Measurements from ENCODE around the gene ARHGEF12.

Gene ARHGEF12

DNA sequence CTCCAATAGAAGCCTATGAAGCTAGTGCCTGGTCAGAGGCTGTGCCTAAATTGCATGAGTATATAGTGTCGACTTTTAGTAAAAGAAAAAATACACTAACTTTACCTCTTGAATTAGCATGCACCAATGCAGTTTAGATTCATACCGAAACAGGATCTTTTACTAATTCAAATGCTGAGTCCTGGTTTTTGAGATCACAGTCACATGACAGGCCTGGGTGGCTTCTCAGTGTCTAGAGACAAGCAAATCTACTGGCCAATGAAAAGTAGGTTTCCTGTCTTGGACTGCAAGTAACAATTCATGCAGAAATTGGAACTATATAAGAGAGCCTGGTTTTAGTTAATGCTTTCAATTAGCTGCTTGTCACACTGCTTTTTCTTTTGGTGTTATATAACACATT lies 7.2 kb downstream of the ARHGEF12 start:
- no peak for DNase-seq
- Mint-ChIP-seq H3K9me3 (peaks cover 5% of the 10 kb centered on the region), H3K4me3 (no peak overlapping the region), H3K36me3 (ENCODE audit: low read depth) (no peaks in the 10 kb centered on the region), H3K27ac (no peak overlapping the region), H3K27me3 (peaks cover 75% of the 10 kb centered on the region), H3K4me1 (ENCODE audit: low read depth) (peaks cover 50% of the 10 kb centered on the region)

DNA sequence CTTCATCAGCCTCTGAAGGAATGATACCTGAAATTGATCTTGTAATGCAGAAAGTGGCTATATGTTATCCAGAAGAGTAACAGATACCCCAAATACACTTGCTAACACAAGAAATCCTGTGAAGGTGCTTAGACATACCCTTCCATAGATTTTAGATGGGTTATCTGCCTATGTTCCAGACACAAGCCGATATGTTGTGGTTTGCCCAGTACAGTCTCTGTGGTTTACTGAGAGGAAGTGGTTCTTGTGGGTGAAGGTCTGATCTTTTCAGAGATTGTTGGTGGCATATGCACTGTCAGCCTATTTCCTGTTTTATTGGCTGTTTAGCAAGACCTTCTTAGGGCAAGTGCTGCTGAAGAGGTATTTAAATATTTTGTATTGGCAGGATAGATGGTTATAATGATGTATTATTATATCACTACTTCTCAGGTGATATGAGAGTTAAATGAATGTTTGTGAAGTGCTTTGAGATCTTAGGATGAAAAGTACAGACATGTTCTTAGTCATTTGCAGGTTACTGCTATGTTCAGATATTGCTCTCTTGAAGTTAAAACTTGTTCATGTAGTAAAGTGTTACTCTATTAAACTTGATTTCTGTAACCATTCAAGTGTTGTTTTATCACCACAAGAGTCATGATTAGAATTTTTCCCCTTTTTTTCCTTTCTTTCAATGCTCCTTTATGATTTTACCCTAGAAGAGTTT lies 8.2 kb downstream of the ARHGEF12 start:
- Mint-ChIP-seq H3K4me3 (peak overlapping the region; percentile 7), H3K27me3 (peaks cover 75% of the 10 kb centered on the region), H3K36me3 (ENCODE audit: low read depth) (no peaks in the 10 kb centered on the region), H3K27ac (peak overlapping the region; percentile 68), H3K4me1 (ENCODE audit: low read depth) (peaks cover 43% of the 10 kb centered on the region), H3K9me3 (peaks cover 5% of the 10 kb centered on the region)
- DNase-seq, result no peak

DNA sequence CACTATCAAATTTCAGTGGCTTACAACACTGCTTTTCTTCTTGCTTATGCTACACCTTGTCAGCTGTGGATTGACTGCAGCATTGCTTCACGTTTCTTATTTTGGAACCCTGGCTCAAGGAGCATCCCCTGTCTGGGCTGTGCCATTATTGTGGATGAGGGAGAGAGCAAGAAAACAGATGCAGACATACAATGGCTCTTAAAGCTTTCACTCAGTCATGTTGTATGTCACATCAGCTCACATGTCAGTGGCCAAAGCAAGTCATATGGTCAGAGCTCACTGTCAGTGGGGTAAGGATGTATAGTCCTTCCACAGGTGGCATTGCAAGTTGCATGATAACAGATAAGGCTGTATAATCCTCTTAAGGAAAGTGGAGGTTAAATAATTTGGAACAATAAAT lies 10.0 kb downstream of the ARHGEF12 start:
- Mint-ChIP-seq H3K36me3 (ENCODE audit: low read depth) (no peaks in the 10 kb centered on the region), H3K4me3 (no peak overlapping the region), H3K27ac (no peak overlapping the region), H3K4me1 (ENCODE audit: low read depth) (peaks cover 29% of the 10 kb centered on the region), H3K27me3 (peaks cover 73% of the 10 kb centered on the region), H3K9me3 (peaks cover 5% of the 10 kb centered on the region)
- no peak for DNase-seq

DNA sequence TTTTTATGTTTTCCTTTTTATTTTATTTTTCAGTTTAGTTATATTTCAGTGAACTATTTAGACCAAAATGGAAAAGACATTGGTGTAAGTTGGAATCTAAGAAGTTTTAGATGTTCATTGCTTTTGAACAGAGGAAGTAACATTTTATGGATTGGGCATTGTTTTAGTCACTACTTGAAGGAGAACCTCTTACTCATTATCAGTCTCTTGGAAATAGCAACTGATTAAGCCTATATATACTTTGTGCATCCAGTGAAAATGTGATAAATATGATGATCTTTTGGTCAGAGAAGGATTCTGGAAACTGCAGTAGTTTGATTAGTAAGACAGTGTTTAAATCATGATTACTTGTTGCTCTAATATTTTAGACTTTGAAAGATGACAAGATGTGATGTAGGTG lies 14.4 kb downstream of the ARHGEF12 start:
- peaks cover 70% of the 10 kb centered on the region for H3K27me3 Mint-ChIP-seq
- H3K4me1 Mint-ChIP-seq (ENCODE audit: low read depth), result peaks cover 8% of the 10 kb centered on the region
- H3K36me3 Mint-ChIP-seq (ENCODE audit: low read depth), result no peaks in the 10 kb centered on the region
- no peak overlapping the region for H3K27ac Mint-ChIP-seq
- DNase-seq, result no peak
- H3K9me3 Mint-ChIP-seq, result no peaks in the 10 kb centered on the region
- H3K4me3 Mint-ChIP-seq, result no peak overlapping the region

DNA sequence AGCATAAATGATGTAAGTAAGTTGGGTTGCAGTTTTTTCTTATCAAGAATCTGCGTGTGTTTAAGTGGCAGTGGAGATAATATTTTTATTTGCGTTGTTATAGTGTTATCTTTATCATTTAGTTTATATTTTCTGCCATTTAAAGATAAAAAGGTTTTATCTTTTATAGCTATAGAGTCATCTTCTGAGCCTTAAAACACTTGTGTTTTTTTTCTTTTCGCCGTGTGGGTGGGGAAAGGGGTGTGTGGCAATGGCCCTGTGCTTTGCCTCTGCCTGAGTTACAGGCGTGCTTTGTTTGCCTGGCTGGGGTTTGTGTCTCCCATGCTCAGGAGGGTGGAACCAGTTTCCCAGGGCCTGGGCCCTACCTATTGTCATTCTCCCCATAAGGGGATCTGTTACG lies 16.2 kb downstream of the ARHGEF12 start:
- DNase-seq, result no peak
- Mint-ChIP-seq H3K4me3 (no peak overlapping the region), H3K27me3 (peaks cover 59% of the 10 kb centered on the region), H3K9me3 (no peaks in the 10 kb centered on the region), H3K36me3 (ENCODE audit: low read depth) (no peaks in the 10 kb centered on the region), H3K27ac (no peak overlapping the region), H3K4me1 (ENCODE audit: low read depth) (no peaks in the 10 kb centered on the region)

DNA sequence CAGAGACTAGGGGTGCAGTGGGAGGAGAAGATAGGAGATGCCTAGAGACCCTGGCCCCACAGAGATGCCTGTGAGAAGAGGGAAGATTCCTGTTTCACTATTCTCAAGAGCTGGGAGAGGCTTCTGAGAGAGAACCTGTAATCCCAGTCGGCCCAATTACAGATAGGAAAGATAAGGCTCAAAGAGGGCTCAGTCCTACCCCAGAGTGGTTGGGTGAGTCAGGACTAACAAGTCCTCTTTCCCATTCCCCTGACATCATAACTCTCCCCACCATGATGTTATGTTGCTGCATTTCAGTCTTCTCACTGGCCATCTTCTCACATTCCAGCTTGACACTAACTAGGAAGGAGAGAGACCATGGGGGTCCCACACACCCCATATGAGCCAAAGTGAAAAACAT lies 17.9 kb downstream of the ARHGEF12 start:
- Mint-ChIP-seq H3K9me3 (no peaks in the 10 kb centered on the region), H3K27ac (no peak overlapping the region), H3K4me3 (no peak overlapping the region), H3K4me1 (ENCODE audit: low read depth) (no peaks in the 10 kb centered on the region), H3K27me3 (peaks cover 55% of the 10 kb centered on the region), H3K36me3 (ENCODE audit: low read depth) (no peaks in the 10 kb centered on the region)
- no peak for DNase-seq

DNA sequence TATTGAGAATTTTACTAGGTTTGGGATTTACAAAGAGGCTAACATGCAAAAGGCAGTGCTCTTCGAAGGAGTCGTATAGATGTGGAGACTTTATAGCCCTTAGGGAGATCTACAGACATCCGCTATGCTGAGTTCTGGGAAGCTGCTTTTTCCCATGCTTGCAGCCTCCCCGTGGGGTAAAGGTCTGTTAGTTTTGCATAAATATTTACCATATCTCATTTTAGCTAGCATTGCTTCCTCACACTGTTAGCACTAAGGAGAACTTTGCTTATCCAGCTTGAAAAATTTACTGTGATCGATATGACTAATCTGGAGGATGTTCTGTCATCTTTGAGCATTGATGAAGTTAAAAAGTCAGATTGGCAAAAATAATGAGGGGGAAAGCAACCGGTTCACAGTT lies 18.6 kb downstream of the ARHGEF12 start:
- no peaks in the 10 kb centered on the region for H3K36me3 Mint-ChIP-seq (ENCODE audit: low read depth)
- DNase-seq, result no peak
- no peaks in the 10 kb centered on the region for H3K9me3 Mint-ChIP-seq
- H3K27me3 Mint-ChIP-seq, result peaks cover 53% of the 10 kb centered on the region
- no peak overlapping the region for H3K4me3 Mint-ChIP-seq
- H3K27ac Mint-ChIP-seq, result no peak overlapping the region
- H3K4me1 Mint-ChIP-seq (ENCODE audit: low read depth), result no peaks in the 10 kb centered on the region

DNA sequence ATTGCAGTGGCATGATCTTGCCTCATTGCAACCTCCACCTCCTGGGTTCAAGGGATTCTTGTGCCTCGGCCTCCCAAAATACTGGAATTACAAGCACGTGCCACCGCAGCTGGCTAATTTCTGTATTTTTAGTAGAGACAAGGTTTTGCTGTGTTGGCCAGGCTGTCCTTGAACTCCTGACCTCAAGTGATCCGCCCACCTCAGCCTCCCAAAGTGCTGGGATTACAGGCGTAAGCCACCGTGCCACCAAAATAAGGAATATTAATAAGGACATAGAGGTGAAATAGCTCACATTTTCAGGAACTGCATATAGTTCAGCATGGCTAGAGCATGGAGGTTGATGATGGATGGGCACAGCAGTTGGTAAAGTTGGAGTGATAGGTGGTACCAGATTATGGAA lies 21.4 kb downstream of the ARHGEF12 start:
- no peak overlapping the region for H3K4me3 Mint-ChIP-seq
- DNase-seq, result no peak
- H3K4me1 Mint-ChIP-seq (ENCODE audit: low read depth), result no peaks in the 10 kb centered on the region
- H3K9me3 Mint-ChIP-seq, result no peaks in the 10 kb centered on the region
- peaks cover 35% of the 10 kb centered on the region for H3K27me3 Mint-ChIP-seq
- no peak overlapping the region for H3K27ac Mint-ChIP-seq
- H3K36me3 Mint-ChIP-seq (ENCODE audit: low read depth), result no peaks in the 10 kb centered on the region

DNA sequence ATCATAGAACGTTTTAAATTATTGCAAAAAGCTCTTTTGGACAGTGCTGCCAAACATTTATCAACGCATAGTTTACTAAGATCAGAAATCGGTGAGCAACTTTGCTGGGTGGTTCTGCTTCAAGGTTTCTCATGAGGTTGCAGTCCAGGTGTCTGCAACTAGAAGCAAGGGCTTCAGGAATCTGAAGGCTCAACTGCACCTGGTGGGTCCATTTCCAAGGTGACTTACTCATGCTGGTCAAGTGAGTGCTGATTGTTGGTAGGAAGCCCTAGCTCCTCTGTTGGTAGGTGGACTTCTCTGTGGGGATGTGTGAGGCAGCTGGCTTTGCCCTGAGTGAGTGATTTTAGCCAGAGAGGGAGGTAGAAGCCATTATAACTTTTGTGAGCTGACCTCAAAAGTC lies 22.5 kb downstream of the ARHGEF12 start:
- DNase-seq, result no peak
- Mint-ChIP-seq H3K4me1 (ENCODE audit: low read depth) (no peaks in the 10 kb centered on the region), H3K4me3 (no peak overlapping the region), H3K36me3 (ENCODE audit: low read depth) (no peaks in the 10 kb centered on the region), H3K9me3 (no peaks in the 10 kb centered on the region), H3K27ac (no peak overlapping the region), H3K27me3 (peaks cover 28% of the 10 kb centered on the region)

DNA sequence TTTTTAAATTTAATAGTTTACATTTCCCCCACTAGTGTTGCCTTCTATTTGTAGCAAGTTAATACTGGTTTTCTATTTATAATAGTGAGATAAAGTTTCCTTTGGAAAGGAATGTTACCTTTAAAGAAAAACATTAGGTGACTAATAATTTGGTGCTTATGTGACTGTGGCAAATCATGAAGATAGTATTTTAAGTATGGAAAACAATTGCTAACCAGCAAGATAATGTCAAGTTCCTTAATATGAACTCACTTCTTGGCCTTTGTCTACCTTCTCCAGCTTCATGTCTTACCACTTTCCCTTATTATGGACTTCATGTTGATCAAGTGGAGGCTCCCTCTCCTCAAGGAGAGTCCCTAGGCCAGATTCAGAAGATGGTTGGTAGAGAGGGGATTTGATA lies 27.2 kb downstream of the ARHGEF12 start:
- Mint-ChIP-seq H3K4me3 (no peak overlapping the region), H3K4me1 (ENCODE audit: low read depth) (no peaks in the 10 kb centered on the region), H3K27me3 (peaks cover 21% of the 10 kb centered on the region), H3K9me3 (no peaks in the 10 kb centered on the region), H3K36me3 (ENCODE audit: low read depth) (no peaks in the 10 kb centered on the region), H3K27ac (no peak overlapping the region)
- no peak for DNase-seq

DNA sequence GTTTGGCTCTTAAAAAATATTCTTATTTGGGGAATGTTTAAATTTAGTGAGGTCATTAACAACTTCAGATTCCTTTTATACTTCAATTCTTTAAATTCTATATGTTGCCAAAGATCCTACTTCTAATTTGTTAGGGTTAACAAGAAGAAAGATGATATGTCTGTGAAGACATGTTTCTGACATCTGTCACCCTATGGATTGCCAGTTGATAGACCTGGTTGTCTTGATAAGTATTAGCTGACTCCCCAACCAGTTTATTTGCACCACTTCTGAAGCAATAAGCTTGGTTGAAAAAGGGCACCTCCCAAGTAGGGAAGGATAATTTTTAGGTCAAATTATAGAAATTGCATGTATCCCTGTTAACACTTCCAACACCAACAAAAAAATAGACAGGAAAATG lies 29.3 kb downstream of the ARHGEF12 start:
- Mint-ChIP-seq H3K4me1 (ENCODE audit: low read depth) (no peaks in the 10 kb centered on the region), H3K9me3 (no peaks in the 10 kb centered on the region), H3K27ac (no peak overlapping the region), H3K36me3 (ENCODE audit: low read depth) (no peaks in the 10 kb centered on the region), H3K4me3 (no peak overlapping the region), H3K27me3 (peaks cover 11% of the 10 kb centered on the region)
- DNase-seq, result no peak

DNA sequence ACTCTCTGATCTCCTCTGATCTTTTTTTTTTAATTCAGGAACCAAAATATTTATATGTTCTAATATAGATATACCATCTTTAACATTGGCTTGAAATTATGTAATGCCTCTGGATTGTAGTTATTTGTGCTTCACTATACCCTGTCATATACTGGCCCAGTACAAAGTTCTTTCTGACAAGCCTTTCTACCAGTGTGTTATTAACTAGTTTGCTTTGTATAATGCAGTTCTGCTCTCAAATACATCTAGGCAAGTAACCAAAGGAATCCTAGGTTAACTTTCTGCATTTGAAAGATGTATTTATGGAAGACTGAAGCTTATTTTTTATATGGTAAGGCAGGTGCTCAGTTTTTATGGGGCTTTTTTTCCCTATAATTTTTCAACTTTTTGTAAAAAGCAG lies 36.1 kb downstream of the ARHGEF12 start:
- no peak for DNase-seq
- H3K4me3 Mint-ChIP-seq, result no peak overlapping the region
- no peaks in the 10 kb centered on the region for H3K36me3 Mint-ChIP-seq (ENCODE audit: low read depth)
- H3K9me3 Mint-ChIP-seq, result no peaks in the 10 kb centered on the region
- no peaks in the 10 kb centered on the region for H3K4me1 Mint-ChIP-seq (ENCODE audit: low read depth)
- peaks cover 4% of the 10 kb centered on the region for H3K27me3 Mint-ChIP-seq
- H3K27ac Mint-ChIP-seq, result no peak overlapping the region

DNA sequence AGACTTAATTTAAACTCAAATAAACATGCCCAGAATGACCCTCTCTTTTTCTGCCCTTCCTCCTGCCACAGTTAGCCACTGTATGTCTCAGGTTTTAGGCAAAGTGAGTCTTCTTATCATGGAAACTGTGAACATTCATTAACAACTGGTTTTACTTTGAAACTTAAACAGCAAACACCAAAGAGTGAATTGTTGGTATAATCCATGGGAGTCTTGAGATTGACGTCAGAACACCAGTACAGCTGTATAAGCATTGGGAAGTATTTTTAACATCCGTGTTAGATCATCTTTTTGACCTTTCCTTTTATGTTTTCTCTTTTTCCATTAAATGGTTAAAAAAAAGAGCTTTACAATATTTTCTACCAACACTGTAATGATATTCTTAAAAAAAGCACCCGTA lies 38.9 kb downstream of the ARHGEF12 start:
- peaks cover 3% of the 10 kb centered on the region for H3K4me1 Mint-ChIP-seq (ENCODE audit: low read depth)
- H3K36me3 Mint-ChIP-seq (ENCODE audit: low read depth), result peaks cover 4% of the 10 kb centered on the region
- no peak overlapping the region for H3K4me3 Mint-ChIP-seq
- DNase-seq, result no peak
- H3K27me3 Mint-ChIP-seq, result peaks cover 4% of the 10 kb centered on the region
- H3K27ac Mint-ChIP-seq, result no peak overlapping the region
- H3K9me3 Mint-ChIP-seq, result peaks cover 9% of the 10 kb centered on the region

DNA sequence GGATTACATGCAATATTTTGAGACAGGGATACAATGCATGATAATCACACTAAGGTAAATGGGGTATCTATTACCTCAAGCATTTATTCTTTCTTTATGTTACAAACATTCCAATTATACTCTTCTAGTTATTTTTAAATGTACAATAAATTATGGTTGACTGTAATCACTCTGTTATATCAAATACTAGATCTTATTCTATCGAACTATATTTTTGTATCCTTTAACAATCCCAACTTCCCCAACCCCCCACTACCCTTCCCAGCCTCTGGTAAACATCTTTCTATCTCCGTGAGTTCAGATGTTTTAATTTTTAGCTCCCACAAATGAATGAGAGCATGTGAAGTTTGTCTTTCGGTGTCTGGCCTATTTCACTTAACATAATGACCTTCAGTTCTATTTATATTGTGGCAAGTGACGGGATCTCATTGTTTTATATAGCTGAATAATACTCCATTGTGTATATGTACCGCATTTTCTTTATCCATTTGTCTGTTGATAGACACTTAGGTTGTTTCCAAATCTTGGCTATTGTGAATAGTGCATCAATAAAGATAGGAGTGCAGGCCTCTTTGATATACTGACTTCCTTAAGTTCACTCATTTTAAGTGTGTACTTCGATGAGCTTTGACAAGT lies 40.5 kb downstream of the ARHGEF12 start:
- Mint-ChIP-seq H3K36me3 (ENCODE audit: low read depth) (peaks cover 4% of the 10 kb centered on the region), H3K27me3 (peaks cover 7% of the 10 kb centered on the region)
- DNase-seq, result no peak

DNA sequence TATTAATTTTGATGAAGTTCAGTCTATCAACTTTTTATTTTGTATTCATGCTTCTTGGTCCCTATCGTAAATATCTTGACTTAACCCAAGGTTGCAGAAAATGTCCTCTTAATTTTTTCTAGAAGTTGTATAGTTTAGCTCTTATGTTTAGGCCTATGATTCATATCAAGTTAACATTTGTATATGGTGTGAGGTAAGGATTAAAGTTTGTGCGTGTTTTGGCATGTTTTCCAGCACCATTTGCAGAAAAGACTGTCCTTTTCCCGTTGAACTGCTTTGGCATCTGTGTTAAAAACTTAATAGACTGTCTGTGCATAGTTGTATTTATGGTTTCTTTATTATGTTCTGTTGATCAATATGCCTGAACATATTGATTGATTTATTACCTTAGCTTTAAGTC lies 42.3 kb downstream of the ARHGEF12 start:
- H3K4me1 Mint-ChIP-seq (ENCODE audit: low read depth), result peaks cover 5% of the 10 kb centered on the region
- H3K36me3 Mint-ChIP-seq (ENCODE audit: low read depth), result peaks cover 4% of the 10 kb centered on the region
- H3K27ac Mint-ChIP-seq, result no peak overlapping the region
- H3K4me3 Mint-ChIP-seq, result no peak overlapping the region
- H3K27me3 Mint-ChIP-seq, result peaks cover 11% of the 10 kb centered on the region
- no peak for DNase-seq
- H3K9me3 Mint-ChIP-seq, result peaks cover 9% of the 10 kb centered on the region

More for the DNA sequence above, 40.5 kb downstream of the ARHGEF12 start:
- Mint-ChIP-seq H3K4me1 (ENCODE audit: low read depth) (peaks cover 3% of the 10 kb centered on the region), H3K4me3 (no peak overlapping the region), H3K9me3 (peaks cover 9% of the 10 kb centered on the region), H3K27ac (no peak overlapping the region)

Data from activated T-cell treated with anti-CD3 and anti-CD28 coated beads, Interleukin-2, amount 50 U/mL, for 24 hours (primary cell).